Tibial nerve (tissue), 4 donors: ENCODE measurements around the gene PNPLA7. TPM values are rescaled to one million over a fixed set of nuclear protein-coding genes. Genes with fewer than 3 reads are reported as not detected.
A peak's percentile ranks its signal among the peaks of the same experiment; 100 is the strongest.
"Not testable (repeated sequence)": the region's sequence is repeated elsewhere in the genome, so short reads cannot be mapped to it uniquely, and the experiment has no call there.

ENCODE experiments used
- DNase-seq, 2 donors: peaks; one replicate each; pipeline ENCODE4 v3.0.0-alpha.2; 2019; ENCODE audit warnings: low spot score in 2 of 2
- H3K27ac ChIP-seq, 4 donors: fragments of 200-600 bp; sonication (generic) in 3 of 4; one replicate each; pipeline ENCODE4 v1.5.1; 2017 to 2019; ENCODE audit warnings: mild to moderate bottlenecking in 1 of 4
- H3K27me3 ChIP-seq, 2 donors: fragments of 200-600 bp; sonication (generic) in 1 of 2; one replicate each; pipeline versions ENCODE4 v1.5.1 to v1.6.0; 2017 to 2019
- H3K36me3 ChIP-seq, 3 donors: fragments of 200-600 bp; sonication (generic); one replicate each; pipeline ENCODE4 v1.5.1; 2018 to 2019
- H3K4me1 ChIP-seq, 4 donors: fragments of 200-600 bp; sonication (generic) in 3 of 4; one replicate each; pipeline ENCODE4 v1.5.1; 2017 to 2019
- H3K4me3 ChIP-seq, 4 donors: fragments of 200-600 bp; sonication (generic) in 3 of 4; one replicate each; pipeline ENCODE4 v1.5.1; 2017 to 2019; ENCODE audit warnings: mild to moderate bottlenecking in 1 of 4, moderate library complexity in 1 of 4
- H3K9me3 ChIP-seq, 4 donors: fragments of 200-600 bp; sonication (generic) in 3 of 4; one replicate each; pipeline ENCODE4 v1.5.1; 2017 to 2019
- EP300 ChIP-seq, 2 donors: sonication (generic); formaldehyde crosslinking; IDR thresholded peaks; one replicate each; pipeline ENCODE4 v1.6.1; 2017; ENCODE audit warnings: antibody characterized with exemption in 2 of 2, mild to moderate bottlenecking in 1 of 2
- POLR2A ChIP-seq, 2 donors: fragments of 450-650 bp; IDR thresholded peaks; one replicate each; pipeline ENCODE4 v1.6.1; 2017; ENCODE audit warnings: antibody characterized with exemption in 2 of 2, mild to moderate bottlenecking in 2 of 2, moderate library complexity in 2 of 2
- WGBS, 2 donors: methylation state at CpG; one replicate each; pipeline ENCODE4 v1.1.5; 2018; 5-methylcytosine and 5-hydroxymethylcytosine counted together
- total RNA-seq, 4 donors: library from RNA; depleted of rRNA; stranded (reverse); fragments of >200 nt; gene quantifications; one replicate each; pipeline ENCODE4 v1.1.0, GENCODE V29; 2016
- TF ChIP-seq, protein P1 (sequence below), 5 experiments: fragments of 200-600 bp in 3 of 5; fragments of 450-650 bp in 2 of 5; sonication (generic) in 3 of 5; IDR thresholded peaks; one replicate each; pipeline ENCODE4 v1.5.1; 2016 to 2019; ENCODE audit warnings: antibody characterized with exemption in 5 of 5, mild to moderate bottlenecking in 3 of 5, moderate library complexity in 2 of 5

Gene PNPLA7
- total RNA-seq, 4 donors from 2014 or later: 12.0 to 25.2 (median 18.7) TPM

DNA sequence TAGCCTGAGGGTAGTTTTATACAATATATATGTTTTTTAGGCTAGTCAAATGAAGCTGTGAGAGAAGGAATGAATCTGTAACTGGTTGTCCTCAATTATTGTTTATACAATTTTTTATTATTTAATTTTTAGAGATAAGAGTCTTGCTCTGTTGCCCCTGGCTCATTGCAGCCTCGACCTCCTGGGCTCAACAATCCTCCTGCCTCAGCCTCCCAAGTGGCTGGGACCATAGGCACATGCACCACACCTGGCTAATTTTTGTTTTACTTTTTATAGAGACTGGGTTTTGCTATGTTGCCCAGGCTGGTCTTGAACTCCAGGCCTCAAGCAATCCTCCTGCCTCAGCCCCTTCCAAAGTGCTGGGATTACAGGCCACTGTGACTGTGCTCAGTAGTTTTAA, 4.1 kb upstream of the PNPLA7 start:
- Histone ChIP-seq H3K4me1 (peaks cover 0 to 31% (median 10%) of the 10 kb centered on the region in 4 donors), H3K27ac (no peak overlapping the region), H3K9me3 (no peaks in the 10 kb centered on the region), H3K36me3 (peaks cover 0 to 61% (median 7%) of the 10 kb centered on the region in 3 donors), H3K27me3 (no peaks in the 10 kb centered on the region), H3K4me3 (no peak overlapping the region)
- no peak for DNase-seq
- TF ChIP-seq POLR2A (IDR thresholded peaks at IDR 0.05) (no peak), EP300 (IDR thresholded peaks at IDR 0.05) (no peak)
- TF ChIP-seq, protein P1, sequence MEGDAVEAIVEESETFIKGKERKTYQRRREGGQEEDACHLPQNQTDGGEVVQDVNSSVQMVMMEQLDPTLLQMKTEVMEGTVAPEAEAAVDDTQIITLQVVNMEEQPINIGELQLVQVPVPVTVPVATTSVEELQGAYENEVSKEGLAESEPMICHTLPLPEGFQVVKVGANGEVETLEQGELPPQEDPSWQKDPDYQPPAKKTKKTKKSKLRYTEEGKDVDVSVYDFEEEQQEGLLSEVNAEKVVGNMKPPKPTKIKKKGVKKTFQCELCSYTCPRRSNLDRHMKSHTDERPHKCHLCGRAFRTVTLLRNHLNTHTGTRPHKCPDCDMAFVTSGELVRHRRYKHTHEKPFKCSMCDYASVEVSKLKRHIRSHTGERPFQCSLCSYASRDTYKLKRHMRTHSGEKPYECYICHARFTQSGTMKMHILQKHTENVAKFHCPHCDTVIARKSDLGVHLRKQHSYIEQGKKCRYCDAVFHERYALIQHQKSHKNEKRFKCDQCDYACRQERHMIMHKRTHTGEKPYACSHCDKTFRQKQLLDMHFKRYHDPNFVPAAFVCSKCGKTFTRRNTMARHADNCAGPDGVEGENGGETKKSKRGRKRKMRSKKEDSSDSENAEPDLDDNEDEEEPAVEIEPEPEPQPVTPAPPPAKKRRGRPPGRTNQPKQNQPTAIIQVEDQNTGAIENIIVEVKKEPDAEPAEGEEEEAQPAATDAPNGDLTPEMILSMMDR (IDR thresholded peaks at IDR 0.05): no peak
- 85 to 97% methylated on average over 1 of the region's 1 CpG for WGBS, 2 donors

DNA sequence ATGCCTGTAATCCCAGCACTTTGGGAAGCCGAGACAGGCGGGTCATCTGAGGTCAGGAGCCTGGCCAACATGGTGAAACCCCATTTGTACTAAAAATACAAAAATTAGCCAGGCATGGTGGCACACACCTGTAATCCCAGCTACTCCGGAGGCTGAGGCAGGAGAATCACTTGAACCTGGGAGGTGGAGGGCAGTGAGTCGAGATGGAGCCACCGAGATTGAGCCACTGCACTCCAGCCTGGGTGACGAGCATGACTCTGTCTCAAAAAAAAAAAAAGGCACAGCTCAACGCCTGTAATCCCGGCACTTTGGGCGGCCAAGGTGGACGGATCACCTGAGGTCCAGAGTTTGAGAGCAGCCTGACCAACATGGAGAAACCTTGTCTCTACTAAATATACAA, 3.5 kb upstream of the PNPLA7 start:
- DNase-seq, H3K27ac ChIP-seq, H3K27me3 ChIP-seq, H3K4me3 ChIP-seq, H3K9me3 ChIP-seq: not testable (repeated sequence)
- Histone ChIP-seq H3K36me3 (peaks cover 0 to 58% (median 7%) of the 10 kb centered on the region in 3 donors), H3K4me1 (peaks cover 0 to 38% (median 15%) of the 10 kb centered on the region in 4 donors)
- WGBS, 2 donors: 88 to 89% methylated on average over 10 of the region's 10 CpGs

DNA sequence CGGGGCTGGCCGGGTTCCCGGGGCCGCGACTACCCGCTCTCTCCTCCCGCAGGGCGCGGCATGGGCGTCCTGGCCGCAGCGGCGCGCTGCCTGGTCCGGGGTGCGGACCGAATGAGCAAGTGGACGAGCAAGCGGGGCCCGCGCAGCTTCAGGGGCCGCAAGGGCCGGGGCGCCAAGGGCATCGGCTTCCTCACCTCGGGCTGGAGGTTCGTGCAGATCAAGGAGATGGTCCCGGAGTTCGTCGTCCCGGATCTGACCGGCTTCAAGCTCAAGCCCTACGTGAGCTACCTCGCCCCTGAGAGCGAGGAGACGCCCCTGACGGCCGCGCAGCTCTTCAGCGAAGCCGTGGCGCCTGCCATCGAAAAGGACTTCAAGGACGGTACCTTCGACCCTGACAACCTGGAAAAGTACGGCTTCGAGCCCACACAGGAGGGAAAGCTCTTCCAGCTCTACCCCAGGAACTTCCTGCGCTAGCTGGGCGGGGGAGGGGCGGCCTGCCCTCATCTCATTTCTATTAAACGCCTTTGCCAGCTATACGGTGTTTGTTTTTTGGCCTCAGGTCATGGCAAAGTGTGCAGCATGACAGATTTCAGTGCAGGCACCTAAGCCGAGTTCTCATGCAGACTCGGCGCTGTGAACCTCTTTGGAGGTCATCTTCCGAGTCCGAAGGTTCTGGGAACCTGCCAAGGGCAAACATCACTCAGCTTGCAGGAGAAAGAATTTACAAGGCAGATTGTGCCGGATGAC, 2.0 kb upstream of the PNPLA7 start:
- H3K4me1 ChIP-seq: peaks cover 0 to 44% (median 15%) of the 10 kb centered on the region in 4 donors
- H3K36me3 ChIP-seq: peaks cover 0 to 44% (median 7%) of the 10 kb centered on the region in 3 donors
- H3K9me3 ChIP-seq: no peaks in the 10 kb centered on the region
- H3K27me3 ChIP-seq: no peaks in the 10 kb centered on the region
- peak overlapping the region; percentile 62 to 98 (median 75) for H3K4me3 ChIP-seq
- H3K27ac ChIP-seq: peak overlapping the region; percentile 80 to 98 (median 84)
- 23 to 25% methylated on average over 20 to 23 of the region's 58 CpGs for WGBS, 2 donors
- no peak for DNase-seq
- TF ChIP-seq POLR2A (IDR thresholded peaks at IDR 0.05) (no peak), EP300 (IDR thresholded peaks at IDR 0.05) (no peak)
- TF ChIP-seq, protein P1 (IDR thresholded peaks at IDR 0.05): no peak

DNA sequence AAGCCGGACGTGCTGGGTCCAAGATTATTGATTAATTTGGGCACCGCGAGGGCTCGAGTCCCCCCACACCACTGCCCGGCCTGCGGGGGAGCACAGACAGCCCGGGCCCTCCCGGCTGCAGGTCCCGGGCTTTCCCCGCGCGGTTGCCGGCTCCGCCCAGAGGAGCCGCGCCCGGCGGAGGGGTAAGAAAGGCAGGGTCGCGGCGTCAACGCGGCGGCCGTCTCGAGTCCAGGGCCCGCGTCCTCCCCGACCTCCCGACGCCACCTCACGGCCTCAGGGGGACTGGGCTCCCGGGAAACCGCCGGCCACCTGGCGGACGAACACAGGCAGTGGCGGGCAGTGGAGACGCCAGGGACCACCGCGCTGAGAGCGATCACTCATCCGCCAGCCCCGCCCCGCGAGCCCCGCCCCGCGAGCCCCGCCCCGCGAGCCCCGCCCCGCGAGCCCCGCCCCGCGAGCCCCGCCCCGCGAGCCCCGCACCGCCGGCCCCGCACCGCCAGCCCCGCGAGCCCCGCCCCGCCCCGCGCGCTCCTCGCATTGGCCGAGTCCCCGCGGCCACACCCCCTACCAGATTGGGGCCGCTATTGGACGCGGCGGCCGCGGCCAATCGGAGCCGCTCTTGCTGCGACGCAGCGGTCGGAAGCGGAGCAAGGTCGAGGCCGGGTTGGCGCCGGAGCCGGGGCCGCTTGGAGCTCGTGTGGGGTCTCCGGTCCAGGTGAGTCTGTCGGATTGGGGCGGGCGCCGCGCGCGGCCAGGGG, 1.2 kb upstream of the PNPLA7 start, which contains the start of gene MRPL41:
Gene MRPL41 (plus strand): TSS at position 616 of the 758 bp plus-strand sequence. CDS start 203 bp downstream, outside the sequence.
- 1 to 2% methylated on average over 45 to 54 of the region's 106 CpGs for WGBS, 2 donors
- Histone ChIP-seq H3K27ac (peak within 1 kb of the TSS; percentile 88 to 99 (median 93)), H3K27me3 (no peaks in the 10 kb centered on the region), H3K9me3 (no peaks in the 10 kb centered on the region), H3K36me3 (peaks cover 0 to 42% (median 7%) of the 10 kb centered on the region in 3 donors), H3K4me3 (peak within 1 kb of the TSS; percentile 63 to 98 (median 88)), H3K4me1 (peaks cover 0 to 44% (median 15%) of the 10 kb centered on the region in 4 donors)
- DNase-seq: peak; percentile 72 to 82
- TF ChIP-seq POLR2A (IDR thresholded peaks at IDR 0.05) (peak; percentile 41 to 63), EP300 (IDR thresholded peaks at IDR 0.05) (peak in 1 of 2 donors; percentile 73)
- TF ChIP-seq, protein P1 (IDR thresholded peaks at IDR 0.05): peak; percentile 32 to 71 (median 44)

DNA sequence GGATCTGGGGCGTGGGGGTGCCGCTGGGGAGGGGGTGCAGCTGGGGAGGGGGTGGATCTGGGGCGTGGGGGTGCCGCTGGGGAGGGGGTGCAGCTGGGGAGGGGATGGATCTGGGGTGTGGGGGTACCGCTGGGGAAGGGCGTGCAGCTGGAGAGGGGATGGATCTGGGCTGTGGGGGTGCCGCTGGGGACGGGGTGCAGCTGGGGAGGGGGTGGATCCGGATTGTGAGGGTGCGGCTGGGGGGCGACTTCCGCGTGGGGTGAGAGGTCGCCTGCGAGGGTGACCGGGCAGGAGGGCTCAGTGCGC, 709 bp upstream of the PNPLA7 start:
- 1 to 3% methylated on average over 11 to 13 of the region's 17 CpGs for WGBS, 2 donors
- H3K27me3 ChIP-seq, DNase-seq, H3K9me3 ChIP-seq: not testable (repeated sequence)
- peak overlapping the region; percentile 88 to 99 (median 93) for H3K27ac ChIP-seq
- peaks cover 0 to 40% (median 7%) of the 10 kb centered on the region in 3 donors for H3K36me3 ChIP-seq
- H3K4me3 ChIP-seq: peak overlapping the region; percentile 63 to 98 (median 88)
- peaks cover 0 to 42% (median 15%) of the 10 kb centered on the region in 4 donors for H3K4me1 ChIP-seq
